Mammary epithelial cell (primary cell): ENCODE measurements around the gene MACO1.

Experiments
- EZH2 ChIP-seq: IDR thresholded peaks from 2 replicates; pipeline ENCODE4 v1.6.1; 2012; ENCODE audit warnings: low read length, inconsistent platforms, borderline replicate concordance
- TF ChIP-seq, protein P1 (sequence below), 2 donors: IDR thresholded peaks in 1 of 2; conservative IDR thresholded peaks in 1 of 2; 2 replicates each; pipeline ENCODE4 v1.5.1; 2011 to 2012; ENCODE audit warnings: inconsistent platforms in 2 of 2, low read length in 2 of 2, mild to moderate bottlenecking in 2 of 2, control low read depth in 1 of 2, low read depth in 1 of 2; ENCODE audit not compliant: insufficient read depth in 1 of 2; ENCODE audit errors: extremely low read depth in 1 of 2

DNA sequence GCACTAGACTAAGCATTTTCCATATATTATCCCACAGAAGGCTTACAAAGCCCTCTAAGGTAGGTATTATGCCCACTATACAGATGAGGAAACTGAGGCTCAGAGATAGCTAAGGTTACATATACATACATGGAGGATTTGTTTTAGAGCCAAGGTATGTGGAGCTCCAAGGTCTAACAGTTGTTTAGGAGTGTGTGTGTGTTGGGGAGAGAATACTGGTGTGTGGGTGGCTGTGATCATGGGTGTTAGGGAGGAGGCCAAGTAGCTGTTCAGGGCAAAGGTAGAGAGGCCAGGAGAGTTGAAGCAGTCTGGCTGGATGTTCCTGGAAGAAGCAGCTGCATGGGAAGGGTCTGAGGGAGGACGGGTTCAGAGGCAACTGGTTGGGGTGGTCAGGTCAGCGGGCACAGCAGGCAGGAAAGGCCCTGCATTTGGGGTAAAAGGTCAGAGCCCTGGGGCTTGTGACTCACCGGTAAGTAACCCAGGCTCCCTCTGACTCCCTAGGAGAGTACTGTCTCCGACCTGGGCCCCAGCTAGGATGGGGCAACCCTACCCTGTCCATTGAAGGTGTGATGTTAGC lies 107.6 kb downstream of the MACO1 start:
- TF ChIP-seq, protein P1, sequence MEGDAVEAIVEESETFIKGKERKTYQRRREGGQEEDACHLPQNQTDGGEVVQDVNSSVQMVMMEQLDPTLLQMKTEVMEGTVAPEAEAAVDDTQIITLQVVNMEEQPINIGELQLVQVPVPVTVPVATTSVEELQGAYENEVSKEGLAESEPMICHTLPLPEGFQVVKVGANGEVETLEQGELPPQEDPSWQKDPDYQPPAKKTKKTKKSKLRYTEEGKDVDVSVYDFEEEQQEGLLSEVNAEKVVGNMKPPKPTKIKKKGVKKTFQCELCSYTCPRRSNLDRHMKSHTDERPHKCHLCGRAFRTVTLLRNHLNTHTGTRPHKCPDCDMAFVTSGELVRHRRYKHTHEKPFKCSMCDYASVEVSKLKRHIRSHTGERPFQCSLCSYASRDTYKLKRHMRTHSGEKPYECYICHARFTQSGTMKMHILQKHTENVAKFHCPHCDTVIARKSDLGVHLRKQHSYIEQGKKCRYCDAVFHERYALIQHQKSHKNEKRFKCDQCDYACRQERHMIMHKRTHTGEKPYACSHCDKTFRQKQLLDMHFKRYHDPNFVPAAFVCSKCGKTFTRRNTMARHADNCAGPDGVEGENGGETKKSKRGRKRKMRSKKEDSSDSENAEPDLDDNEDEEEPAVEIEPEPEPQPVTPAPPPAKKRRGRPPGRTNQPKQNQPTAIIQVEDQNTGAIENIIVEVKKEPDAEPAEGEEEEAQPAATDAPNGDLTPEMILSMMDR (conservative IDR thresholded peaks at IDR 0.05 in 1 of 2, IDR thresholded peaks at IDR 0.05 in 1 of 2; ENCODE audit: extremely low read depth in 1 of 2, insufficient read depth in 1 of 2, low read depth in 1 of 2, low read length in 2 of 2), result no peak
- TF ChIP-seq EZH2, result no peak
